Measurements from ENCODE around the gene PTPRK.

DNA sequence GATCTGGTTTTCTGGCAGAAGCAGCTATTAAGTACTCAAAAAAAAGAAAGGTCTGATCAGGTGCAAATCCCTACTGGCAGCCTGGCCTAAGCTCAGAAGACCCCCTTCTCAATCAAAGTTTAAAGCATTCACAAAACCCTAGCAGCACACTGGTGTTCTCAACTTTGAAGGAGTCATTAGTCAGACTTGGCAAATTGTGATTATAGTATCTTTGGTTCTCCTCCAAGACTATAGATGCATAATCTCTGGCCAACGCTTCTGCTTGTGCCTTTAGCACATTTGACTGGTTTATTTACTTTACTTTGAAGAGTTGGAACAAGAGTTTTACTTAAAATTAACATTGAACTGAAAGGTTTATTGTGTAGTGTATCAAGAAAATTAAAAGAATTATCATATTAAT lies 248.9 kb downstream of the PTPRK start:
- no peak for TF ChIP-seq CTCF (conservative IDR thresholded peaks at IDR 0.05)
- TF ChIP-seq ZFX (IDR thresholded peaks at IDR 0.05), result no peak
